ENCODE measurements around the gene TK1.

Gene TK1

DNA sequence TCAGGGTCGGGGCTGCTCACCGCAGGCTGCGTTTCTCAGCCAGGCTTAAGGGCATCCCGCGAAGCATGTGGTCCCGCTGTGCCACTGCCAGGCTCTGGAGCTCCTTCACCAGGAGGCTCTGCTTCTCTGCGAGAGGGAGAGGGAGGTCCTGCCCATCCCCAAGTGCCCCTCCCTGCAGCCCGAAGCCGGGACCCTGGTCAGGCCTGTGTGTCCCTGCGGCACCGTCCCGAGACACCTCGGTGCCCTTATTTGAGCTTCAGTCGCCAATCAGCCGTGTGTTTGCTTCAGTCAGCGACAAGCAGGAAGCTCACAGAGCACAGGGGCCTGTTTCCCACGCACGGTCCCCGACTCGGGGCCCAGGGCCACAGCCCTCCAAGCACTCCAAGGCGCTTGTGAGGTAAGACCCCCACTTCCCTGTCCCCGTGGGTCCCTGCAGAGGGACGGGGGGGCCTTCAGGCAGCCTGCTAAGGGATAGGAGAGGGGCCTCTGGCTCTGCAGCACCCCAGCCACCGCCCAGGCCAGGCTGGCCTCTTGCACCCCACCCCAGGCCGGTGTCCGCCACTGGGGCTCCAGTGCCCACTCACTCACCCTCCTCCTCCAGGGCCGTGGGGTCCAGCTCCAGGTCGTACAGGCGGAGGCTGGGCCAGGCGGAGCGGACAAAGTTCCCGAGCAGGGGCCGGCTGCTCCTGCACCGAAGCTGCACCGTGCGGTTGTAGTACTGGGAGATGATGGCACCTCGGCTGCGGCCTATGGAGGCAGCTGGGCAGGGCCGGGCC, 61.5 kb downstream of the TK1 start:
- DNase-seq (ENCODE audit: low spot score) (no peak), FAIRE-seq (no peak)

DNA sequence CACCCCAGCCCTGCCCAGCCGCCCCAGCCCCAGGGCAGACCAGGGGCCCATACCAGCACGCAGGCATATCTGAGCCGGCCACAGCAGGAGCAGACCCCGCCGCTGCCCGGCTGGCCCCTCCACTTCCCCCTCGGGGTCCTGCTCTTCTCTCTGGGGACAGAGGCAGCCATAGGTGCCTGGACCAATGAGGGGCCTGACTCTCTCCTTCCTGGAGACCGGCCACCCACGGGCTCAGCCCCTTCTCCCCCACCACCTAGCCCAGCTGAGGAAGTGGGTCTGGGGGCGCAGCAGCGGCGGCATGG, 62.1 kb downstream of the TK1 start:
- no peak for FAIRE-seq

More for the DNA sequence above, 62.1 kb downstream of the TK1 start:
- no peak for DNase-seq (ENCODE audit: low spot score)

Data from RCC 7860 (cell line).